Adrenal gland (tissue), 12 donors: Measurements from ENCODE around the gene TSPAN9. TPM values are rescaled to one million over a fixed set of nuclear protein-coding genes. Genes with fewer than 3 reads are reported as not detected.

Experiments used
- DNase-seq, 7 donors: peaks; one replicate each; pipeline ENCODE4 v3.0.0-alpha.2; 2019 to 2020
- H3K27ac ChIP-seq, 5 donors: fragments of 200-600 bp; sonication (generic) in 4 of 5; 1 replicate in 3 of 5; 2 replicates in 2 of 5; pipeline versions ENCODE4 v1.5.1 to v1.8.0; 2016 to 2020; ENCODE audit warnings: mild to moderate bottlenecking in 1 of 5
- H3K27me3 ChIP-seq: fragments of 200-600 bp; 2 replicates; pipeline ENCODE4 v1.8.0; 2021
- H3K36me3 ChIP-seq, 2 donors: fragments of 200-600 bp; replicated peaks in 1 of 2; 1 replicate in 1 of 2; 2 replicates in 1 of 2; pipeline versions ENCODE4 v1.5.1 to v1.8.0; 2018 to 2022
- H3K4me1 ChIP-seq, 2 donors: fragments of 200-600 bp; replicated peaks in 1 of 2; 1 replicate in 1 of 2; 2 replicates in 1 of 2; pipeline versions ENCODE4 v1.5.1 to v1.8.0; 2018 to 2021
- H3K4me3 ChIP-seq, 4 donors: fragments of 200-600 bp; sonication (generic) in 3 of 4; one replicate each; pipeline ENCODE4 v1.5.1; 2016 to 2018
- H3K9me3 ChIP-seq, 3 donors: fragments of 200-600 bp; sonication (generic) in 1 of 3; replicated peaks in 1 of 3; 1 replicate in 2 of 3; 2 replicates in 1 of 3; pipeline versions ENCODE4 v1.5.1 to v1.8.0; 2016 to 2021
- CTCF ChIP-seq, 6 experiments: fragments of 450-650 bp in 4 of 6; fragments of 200-600 bp in 2 of 6; sonication (generic) in 1 of 6; IDR thresholded peaks; 1 replicate in 5 of 6; 2 replicates in 1 of 6; pipeline versions ENCODE4 v1.5.1 to v1.8.0; 2016 to 2021; ENCODE audit warnings: antibody characterized with exemption in 6 of 6, mild to moderate bottlenecking in 2 of 6, moderate library complexity in 1 of 6
- POLR2A ChIP-seq, 2 donors: fragments of 450-650 bp; IDR thresholded peaks; one replicate each; pipeline ENCODE4 v1.6.1; 2017; ENCODE audit warnings: antibody characterized with exemption in 2 of 2, mild to moderate bottlenecking in 2 of 2, moderate library complexity in 1 of 2
- WGBS, 4 donors: extraction: QIAGEN DNeasy Blood & Tissue Kit in 2 of 4; methylation state at CpG; one replicate each; pipeline versions ENCODE4 v1.1.5 to v1.1.7; 2013 to 2017; 5-methylcytosine and 5-hydroxymethylcytosine counted together
- intact Hi-C, 2 donors: fragments of 100-400 bp; cut with DNase I; formaldehyde crosslinking; loops; one replicate each; pipeline versions ENCODE4 v1.14.1 to v1.15.0; 2022 to 2023
- polyA plus RNA-seq, 3 donors: library from polyadenylated mRNA; stranded (reverse); fragments of 200-250 nt in 2 of 3; fragments of 350-450 nt in 1 of 3; fragmentation: Illumina TruSeq in 1 of 3; extraction: RNeasy Lipid Tissue Mini Kit (QIAGEN cat#74804) in 1 of 3; gene quantifications; one replicate each; pipeline ENCODE4 v1.2.3, GENCODE V29; 2013 to 2014
- total RNA-seq, 9 donors: library from RNA; depleted of rRNA in 4 of 9; stranded (reverse); fragments of >200 nt in 4 of 9; fragments of 120-200 nt in 1 of 9; fragmentation: NEBNext Ultra II Directional in 1 of 9; extraction: Animal tissue kit (Norgen Biotek cat#: 25700) in 1 of 9; gene quantifications; one replicate each; pipeline versions ENCODE4 v1.1.0 to v1.2.4, GENCODE V29; 2013 to 2023
- donor health status: healthy with polysubstance abuse.
- donor health status: Bipolar disorder and iron deficiency.
- donor health status: DM: yes; HTN: yes; CAD: no.
- donor health status: DM: no; HTN: no; CAD: no.
- donor health status: DM: no; HTN: no; CAD: no.
- donor health status: DM: yes; HTN: yes; CAD: no.

TSPAN9 gene
- total and polyA plus RNA-seq, 12 donors = 12.4 to 31.4 (median 22.4) TPM

- intact Hi-C loops = no loop called here
Observed at GRCh38 chr12:3106579-3106978, 29.4 kb downstream of the TSPAN9 start.

GRCh38 chr12:3107071-3107583 lies 29.9 kb downstream of the TSPAN9 start:
- TF ChIP-seq CTCF (IDR thresholded peaks at IDR 0.05) (no peak), POLR2A (IDR thresholded peaks at IDR 0.05) (no peak)
- Histone ChIP-seq H3K36me3 (no peaks in the 10 kb centered on the region), H3K4me1 (peaks cover 8 to 36% of the 10 kb centered on the region in 2 donors), H3K27ac (peak overlapping the region in 3 of 5 donors; percentile 55 to 72 (median 59)), H3K9me3 (no peaks in the 10 kb centered on the region), H3K27me3 (no peaks in the 10 kb centered on the region), H3K4me3 (no peak overlapping the region)
- peak; percentile 34 to 80 (median 52) for DNase-seq
- 28 to 39% (median 31%) methylated on average over 13 to 14 of the region's 14 CpGs for WGBS, 4 donors
- intact Hi-C loops = no loop called here

More at GRCh38 chr12:3106579-3106978, 29.4 kb downstream of the TSPAN9 start:
- peak in 3 of 7 donors; percentile 34 to 44 (median 35) for DNase-seq
- no peak for TF ChIP-seq CTCF (IDR thresholded peaks at IDR 0.05)
- TF ChIP-seq POLR2A (IDR thresholded peaks at IDR 0.05) = no peak
- H3K9me3 ChIP-seq = no peaks in the 10 kb centered on the region
- no peak overlapping the region for H3K4me3 ChIP-seq
- peak overlapping the region in 3 of 5 donors; percentile 55 to 72 (median 59) for H3K27ac ChIP-seq
- H3K4me1 ChIP-seq = peaks cover 8 to 36% of the 10 kb centered on the region in 2 donors
- H3K36me3 ChIP-seq = no peaks in the 10 kb centered on the region
- 35 to 63% (median 51%) methylated on average over 5 to 7 of the region's 7 CpGs for WGBS, 4 donors
- no peaks in the 10 kb centered on the region for H3K27me3 ChIP-seq

- peaks cover 8 to 31% of the 10 kb centered on the region in 2 donors for H3K4me1 ChIP-seq
- peak overlapping the region in 1 of 5 donors; percentile 72 for H3K27ac ChIP-seq
- intact Hi-C loops = no loop called here
- WGBS, 4 donors = 80 to 88% (median 83%) methylated on average over 3 of the region's 3 CpGs
- DNase-seq = no peak
- no peaks in the 10 kb centered on the region for H3K36me3 ChIP-seq
- no peaks in the 10 kb centered on the region for H3K9me3 ChIP-seq
- H3K4me3 ChIP-seq = no peak overlapping the region
- H3K27me3 ChIP-seq = no peaks in the 10 kb centered on the region
- TF ChIP-seq CTCF (IDR thresholded peaks at IDR 0.05) = no peak
- TF ChIP-seq POLR2A (IDR thresholded peaks at IDR 0.05) = no peak
Observed at GRCh38 chr12:3107954-3108353, 30.8 kb downstream of the TSPAN9 start.

- TF ChIP-seq CTCF (IDR thresholded peaks at IDR 0.05) = no peak
- TF ChIP-seq POLR2A (IDR thresholded peaks at IDR 0.05) = no peak
- Histone ChIP-seq H3K4me3 (no peak overlapping the region), H3K27me3 (no peaks in the 10 kb centered on the region), H3K4me1 (peaks cover 8 to 15% of the 10 kb centered on the region in 2 donors), H3K9me3 (no peaks in the 10 kb centered on the region), H3K36me3 (no peaks in the 10 kb centered on the region), H3K27ac (no peak overlapping the region)
- DNase-seq = no peak
- intact Hi-C loops = no loop called here
- 72 to 89% (median 82%) methylated on average over 2 of the region's 2 CpGs for WGBS, 4 donors
Observed at GRCh38 chr12:3110578-3110977, 33.4 kb downstream of the TSPAN9 start.
